HuH-7.5 (cell line): ENCODE measurements around the gene COPG1.
"Not testable (repeated sequence)": the region's sequence is repeated elsewhere in the genome, so short reads cannot be mapped to it uniquely, and the experiment has no call there.

Experiments
- DNase-seq: peaks from one replicate; pipeline ENCODE4 v3.0.0; 2011; ENCODE audit warnings: low spot score

Gene COPG1

DNA sequence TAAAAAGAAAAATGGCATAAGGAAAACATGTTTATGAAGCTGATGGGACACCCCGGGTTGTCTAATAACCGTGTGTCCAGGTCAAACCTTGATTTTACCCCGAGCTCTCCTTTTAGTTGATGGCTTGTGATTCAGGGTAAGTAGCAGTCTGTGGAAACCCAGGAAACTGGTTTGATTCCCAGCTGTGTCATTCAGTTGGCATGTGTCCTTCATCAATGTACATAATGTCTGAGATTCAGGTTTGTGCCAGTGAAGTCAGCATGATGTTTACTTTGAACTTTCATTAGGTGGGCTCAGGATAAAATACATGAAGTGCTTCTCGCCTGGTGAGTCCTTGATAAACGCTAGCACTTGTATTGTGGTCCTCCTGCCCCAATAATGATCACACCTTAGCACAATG, 4.3 kb upstream of the COPG1 start:
- DNase-seq = no peak

DNA sequence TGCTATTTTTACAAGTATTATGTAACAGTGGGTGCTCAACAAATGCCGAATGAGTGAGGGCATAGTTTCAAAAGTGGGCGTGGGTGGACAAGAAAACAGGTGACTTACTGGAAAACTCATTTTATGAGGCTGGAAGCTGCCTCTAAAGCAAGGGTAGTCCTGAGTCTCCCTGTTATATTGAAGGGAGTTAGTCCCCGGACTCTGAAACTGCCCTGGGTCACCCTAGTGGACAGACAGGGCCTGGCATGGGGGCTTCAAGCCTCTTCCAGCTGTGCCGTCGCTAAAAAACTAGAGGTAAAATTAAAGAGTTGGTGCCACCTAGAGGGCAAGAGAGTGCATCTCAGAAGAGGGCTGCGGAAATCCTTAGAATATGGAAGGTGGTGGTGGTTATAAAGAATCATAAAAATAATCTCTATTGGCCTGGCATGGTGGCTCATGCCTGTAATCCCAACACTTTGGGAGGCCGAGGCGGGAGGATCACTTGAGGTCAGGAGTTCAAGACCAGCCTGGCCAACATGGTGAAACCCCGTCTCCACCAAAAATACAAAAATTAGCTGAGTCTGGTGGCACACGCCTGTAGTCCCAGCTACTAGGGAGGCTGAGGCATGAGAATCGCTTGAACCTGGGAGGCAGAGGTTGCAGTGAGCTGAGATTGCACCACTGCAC, 3.6 kb upstream of the COPG1 start:
- DNase-seq = peak; percentile 85

DNA sequence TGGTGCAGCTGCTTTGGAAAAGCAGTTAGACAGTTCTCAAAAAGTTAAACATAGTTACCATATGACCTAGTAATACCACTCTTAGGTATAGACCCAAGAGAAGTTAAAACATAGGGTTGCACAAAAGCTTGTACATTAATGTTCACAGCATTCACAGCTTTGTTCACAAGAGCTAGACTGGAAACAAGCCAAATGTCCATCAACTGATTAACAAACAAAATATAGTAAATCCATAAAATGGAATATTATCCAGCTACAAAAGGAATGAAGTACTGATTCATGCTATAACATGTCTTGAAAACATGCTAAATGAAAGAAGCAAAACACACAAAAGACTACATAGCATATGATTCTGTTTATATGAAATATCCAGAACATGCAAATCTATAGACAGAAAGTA, 2.8 kb upstream of the COPG1 start:
- DNase-seq = no peak

DNA sequence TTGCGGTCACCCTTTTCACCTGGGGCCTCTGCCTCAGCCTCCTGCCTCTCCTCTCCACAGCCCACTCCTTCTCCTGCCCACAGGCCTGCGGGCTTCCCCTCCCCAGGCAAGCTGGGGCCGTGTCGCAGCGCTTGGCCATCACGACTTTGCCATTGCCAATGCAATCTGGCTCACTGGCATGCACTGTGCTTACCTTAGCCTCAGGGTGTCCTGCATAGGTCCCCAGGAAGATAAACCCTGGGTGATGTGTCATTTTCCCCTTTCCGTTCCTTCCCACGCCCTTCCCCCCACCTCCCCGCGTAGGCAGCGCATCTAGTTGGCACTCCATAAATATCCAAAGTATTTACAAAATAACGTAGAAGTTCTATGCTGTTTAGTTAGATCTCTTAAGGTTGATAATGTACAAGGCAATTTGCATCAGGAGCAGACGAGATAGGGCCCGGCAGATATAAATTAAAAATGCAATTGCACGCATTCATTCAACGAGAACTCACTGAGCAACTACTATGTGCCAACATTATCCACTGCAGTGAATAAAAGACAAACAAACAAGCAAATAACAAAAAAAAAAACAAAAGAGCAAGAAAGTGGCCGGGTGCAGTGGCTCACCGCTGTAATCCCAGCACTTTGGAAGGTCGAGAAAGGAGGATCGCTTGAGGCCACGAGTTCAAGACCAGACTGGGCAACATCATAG, 973 bp upstream of the COPG1 start:
- DNase-seq = no peak

DNA sequence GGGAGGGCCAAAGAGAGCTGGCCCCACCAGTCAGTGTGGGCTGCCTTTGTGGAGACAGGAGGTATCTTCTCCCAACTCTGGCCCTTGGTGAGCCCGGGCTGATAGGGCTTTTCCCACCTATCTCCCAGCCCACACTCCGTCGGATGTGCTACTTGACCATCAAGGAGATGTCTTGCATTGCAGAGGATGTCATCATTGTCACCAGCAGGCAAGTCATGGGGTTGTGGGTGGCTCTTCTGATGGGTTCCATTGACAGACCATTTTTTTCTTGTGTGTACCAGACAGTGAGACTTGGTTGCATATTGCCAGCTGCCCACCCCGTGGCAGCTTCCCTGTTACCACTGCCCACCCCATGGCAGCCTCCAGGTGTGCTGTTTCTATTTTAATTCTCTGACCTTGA, 3.3 kb downstream of the COPG1 start:
- DNase-seq = no peak

DNA sequence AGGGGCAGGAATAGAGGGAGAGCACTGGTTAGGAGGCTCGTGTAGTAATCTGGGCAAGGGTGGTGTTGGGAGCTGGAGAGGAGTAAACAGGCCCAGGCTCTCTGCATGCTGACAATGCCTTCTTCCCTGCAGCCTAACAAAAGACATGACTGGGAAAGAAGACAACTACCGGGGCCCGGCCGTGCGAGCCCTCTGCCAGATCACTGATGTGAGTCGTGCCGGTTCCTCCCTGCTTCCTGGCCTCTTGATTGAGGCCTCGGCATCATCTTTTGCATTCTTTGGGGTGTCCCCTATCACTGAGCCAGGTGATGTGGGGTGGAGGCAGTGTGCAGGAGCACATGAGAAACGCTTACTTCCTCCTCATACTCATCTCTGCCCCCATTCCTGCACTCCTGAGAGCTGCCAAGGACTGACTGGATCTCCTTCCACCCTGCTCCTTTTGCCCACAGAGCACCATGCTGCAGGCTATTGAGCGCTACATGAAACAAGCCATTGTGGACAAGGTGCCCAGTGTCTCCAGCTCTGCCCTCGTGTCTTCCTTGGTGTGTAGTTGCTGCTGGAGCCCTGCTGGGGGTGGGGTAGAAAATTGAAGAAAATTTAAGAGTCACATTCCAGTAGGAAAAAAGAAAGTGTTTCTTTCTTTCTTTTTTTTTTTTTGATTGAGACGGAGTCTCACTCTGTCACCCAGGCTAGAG, 5.3 kb downstream of the COPG1 start:
- DNase-seq = no peak

DNA sequence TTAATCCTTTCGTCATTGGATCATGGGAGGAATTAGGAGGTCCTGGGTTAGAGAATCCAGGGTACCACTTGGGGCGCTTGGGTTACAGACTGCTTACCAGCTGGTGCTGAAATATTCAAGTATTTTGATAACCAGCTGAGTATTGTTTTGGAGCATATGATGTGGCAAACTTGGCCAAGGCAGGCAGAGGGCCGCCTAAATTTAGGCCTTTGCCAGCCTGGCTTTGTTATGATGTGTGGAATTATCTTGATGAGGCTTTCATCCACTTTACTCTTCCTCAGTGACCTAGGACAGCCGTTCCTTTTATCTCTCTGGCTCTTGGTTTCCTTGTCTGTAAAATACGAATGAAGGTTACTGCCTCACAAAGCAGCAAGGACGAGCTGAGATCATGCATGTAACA, 6.9 kb downstream of the COPG1 start:
- DNase-seq = no peak

DNA sequence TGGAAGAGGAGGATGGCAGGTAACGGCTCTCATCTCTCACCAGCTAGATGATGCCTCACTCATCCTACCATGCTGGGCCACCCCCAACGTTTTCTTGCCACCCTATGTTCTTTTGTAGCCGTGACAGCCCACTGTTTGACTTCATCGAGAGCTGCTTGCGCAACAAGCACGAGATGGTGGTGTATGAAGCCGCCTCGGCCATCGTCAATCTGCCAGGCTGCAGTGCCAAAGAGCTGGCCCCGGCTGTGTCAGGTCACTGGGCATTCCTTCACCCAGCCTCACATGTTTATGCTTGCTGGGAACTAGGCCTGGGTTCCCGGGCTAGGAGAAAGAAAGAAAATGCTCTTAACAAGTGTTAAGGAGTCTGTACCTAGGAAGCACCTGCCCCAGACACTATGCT, 8.2 kb downstream of the COPG1 start:
- DNase-seq = no peak

DNA sequence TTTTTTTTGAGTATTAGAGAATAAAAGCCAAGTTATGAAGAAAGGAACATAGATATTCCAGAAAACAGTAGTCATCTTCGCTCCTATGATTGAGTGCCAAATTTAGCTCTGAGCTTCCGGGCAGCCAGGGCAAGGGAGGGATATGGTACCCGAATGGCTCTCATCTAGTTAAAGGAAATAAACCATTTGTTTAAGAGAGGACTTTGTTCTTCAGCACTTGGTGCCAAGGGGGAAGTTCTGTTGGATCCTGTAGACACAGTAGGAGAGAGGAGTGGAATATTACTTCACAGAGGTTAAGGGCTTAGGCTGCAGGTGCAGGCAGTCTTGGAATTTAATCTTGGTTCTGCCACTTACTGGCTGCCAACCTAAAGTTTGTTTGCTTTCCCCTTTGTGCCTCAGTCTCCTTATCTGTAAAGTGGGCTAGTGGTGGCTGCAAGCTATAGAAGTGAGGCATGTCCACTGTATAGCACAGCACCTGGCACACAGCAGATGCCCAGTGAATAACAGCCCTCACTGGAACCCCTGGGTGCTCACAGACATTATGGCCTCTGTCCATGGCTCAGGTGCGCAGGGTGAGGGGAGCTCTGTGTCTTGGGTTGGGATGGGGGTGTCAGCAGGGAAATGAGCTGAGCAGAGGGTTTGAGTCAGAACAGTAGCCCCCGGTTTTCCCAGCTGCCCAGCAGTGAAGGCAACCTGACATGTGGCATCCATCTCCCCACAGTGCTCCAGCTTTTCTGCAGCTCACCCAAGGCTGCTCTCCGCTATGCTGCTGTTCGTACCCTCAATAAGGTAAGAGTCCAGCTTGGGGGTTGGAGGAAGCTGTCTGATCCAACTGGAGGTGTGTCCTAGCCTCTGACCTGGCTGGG, 10.4 kb downstream of the COPG1 start:
- DNase-seq = no peak

DNA sequence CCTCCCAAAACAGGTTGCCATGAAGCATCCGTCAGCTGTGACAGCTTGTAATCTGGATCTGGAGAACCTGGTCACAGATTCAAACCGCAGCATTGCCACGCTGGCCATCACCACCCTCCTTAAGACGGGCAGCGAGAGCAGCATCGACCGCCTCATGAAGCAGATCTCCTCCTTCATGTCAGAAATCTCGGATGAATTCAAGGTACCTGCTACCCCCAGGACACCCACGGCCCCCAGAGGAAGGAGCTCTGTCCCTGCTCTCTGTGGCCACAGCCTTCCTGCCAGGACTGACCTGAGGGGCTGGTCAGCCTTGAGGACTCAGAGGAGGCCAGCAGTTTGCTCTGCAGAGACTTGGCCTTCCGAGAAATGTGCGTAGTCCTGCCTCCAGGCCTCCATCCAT, 11.2 kb downstream of the COPG1 start:
- no peak for DNase-seq

DNA sequence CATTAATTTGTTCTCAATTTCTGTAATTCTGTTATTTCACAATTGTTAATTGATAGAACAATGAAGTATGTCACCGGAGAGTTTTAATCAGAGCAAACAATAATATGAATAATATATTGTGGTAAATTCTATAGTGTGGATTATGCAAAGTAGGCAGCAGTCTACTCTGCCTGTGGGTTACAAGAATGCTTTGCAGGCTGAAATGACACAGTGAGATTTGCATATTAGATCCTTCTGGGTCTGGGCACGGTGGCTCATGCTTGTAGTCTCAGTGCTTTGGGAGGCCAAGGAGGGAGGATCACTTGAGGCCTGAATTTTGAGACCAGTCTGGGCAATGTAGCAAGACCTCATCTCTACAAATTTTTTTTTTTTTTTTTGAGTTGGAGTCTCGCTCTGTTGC, 12.5 kb downstream of the COPG1 start:
- no peak for DNase-seq

DNA sequence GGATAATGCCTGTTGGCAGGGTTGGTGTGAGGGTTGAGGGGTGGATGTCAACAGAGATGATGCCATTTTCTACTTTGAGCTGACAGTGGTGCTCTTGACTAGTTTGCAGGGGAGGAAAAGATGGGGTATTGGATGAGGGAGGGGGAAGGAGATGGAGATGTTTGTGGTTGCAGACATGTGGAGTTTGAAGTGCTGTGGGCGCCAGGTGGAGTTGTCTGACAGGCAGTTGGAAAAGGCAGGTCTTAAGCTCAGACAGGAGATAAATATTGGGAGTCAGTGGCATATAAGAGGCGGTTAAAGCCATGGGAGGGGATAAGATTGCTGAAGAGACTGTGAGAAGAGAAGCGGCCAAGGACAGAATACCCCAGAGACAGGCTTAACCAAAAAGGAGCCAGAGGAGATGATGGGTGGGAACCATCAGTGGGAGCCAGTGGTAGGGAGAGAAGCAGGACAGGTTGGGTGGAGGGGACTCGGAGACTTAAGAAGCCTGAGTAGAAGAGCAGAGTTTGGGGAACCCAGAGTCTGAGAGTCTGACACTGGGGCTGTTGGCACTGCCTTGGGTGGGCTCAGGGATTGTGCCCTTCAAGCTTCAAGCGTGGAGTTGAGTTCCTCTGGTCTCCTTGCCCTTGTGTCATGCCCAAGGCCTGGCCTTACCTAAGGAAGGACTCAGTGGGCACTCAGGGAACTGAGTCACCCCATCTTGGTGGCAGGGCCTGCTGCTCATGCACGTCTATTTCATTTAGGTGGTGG, 13.9 kb downstream of the COPG1 start:
- no peak for DNase-seq

DNA sequence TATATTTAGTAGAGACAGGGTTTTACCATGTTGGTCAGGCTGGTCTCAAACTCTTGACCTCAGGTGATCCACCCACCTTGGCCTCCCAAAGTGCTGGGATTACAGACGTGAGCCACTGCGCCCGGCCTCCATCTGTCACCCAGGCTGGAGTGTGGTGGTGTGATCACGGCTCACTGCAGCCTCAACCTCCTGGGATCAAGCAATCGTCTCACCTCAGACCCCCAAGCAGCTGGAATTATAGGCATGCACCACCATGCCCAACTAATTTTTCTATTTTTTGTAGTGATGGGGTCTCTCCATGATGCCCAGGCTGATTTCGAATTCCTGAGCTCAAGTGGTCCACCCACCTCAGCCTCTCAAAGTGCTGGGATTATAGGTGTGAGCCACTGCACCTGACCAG, 15.6 kb downstream of the COPG1 start:
- not testable (repeated sequence) for DNase-seq

DNA sequence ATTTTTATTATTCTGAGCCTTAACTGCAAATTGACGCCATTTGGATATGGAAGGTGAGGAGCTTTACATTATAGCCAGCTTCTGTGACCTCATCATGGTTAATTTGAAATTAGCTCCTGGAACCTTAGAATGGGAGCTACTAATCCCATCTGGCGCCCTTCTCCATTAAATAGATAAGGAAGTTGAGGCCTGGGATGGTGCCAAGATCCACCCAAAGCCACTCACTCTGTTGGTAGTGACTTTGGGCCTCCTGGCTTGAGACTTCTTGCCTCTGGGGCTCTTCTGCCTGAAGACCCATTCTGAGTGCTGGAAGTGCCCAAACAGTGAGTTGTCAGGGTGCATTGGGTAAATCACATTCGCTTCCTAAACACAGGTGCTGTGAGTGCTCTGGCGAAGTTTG, 17.2 kb downstream of the COPG1 start:
- no peak for DNase-seq

DNA sequence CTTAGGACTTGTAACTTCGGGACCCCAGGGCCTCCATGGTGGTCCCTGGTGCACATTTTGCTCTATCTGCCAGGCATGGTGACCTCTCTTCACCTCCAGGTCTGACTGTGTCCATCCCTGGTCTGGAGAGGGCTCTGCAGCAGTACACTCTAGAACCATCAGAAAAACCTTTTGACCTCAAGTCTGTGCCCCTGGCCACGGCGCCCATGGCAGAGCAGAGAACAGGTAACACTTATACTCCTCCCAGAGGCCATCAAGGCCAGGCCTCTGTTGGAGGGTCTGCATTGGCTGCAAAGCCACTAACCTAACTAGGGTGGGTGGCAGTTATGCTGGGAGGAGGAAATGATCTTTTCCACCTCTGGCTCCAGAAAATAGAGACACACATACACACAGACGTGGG, 19.0 kb downstream of the COPG1 start:
- DNase-seq = no peak

DNA sequence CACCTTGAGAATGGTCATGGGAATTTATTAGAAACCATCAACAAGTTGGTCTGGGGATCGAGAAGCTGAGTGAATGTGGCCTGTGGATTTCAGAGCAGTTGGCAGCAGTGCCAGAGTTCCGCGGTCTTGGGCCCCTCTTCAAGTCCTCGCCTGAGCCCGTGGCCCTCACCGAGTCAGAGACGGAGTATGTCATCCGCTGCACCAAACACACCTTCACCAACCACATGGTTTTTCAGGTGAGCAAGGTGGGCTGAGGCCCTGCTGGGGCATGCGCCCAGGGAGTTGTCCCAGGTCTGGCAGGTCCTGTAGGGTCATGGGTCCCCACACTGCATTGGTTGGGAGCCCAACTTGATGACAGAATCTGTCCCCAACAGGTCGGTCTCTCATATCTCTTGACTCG, 22.3 kb downstream of the COPG1 start:
- no peak for DNase-seq

DNA sequence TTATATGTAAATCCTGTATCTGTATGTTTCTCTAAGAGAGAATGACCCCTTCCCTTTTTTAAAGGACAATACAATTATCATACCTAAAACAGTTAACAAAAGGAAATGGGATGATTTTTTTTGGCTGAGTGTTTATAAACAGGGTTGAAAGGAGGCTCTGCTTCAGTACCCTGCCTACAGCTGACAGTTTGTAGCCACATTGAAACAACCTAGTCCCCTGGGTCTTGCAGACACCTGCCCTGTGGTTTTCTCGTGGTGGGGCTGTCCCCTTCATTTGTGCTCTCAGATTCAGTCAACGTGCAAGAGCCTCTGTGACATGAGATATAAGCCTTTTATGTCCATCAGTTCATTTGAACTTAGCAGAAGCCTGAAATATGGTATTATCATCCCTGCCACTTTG, 27.0 kb downstream of the COPG1 start:
- no peak for DNase-seq

DNA sequence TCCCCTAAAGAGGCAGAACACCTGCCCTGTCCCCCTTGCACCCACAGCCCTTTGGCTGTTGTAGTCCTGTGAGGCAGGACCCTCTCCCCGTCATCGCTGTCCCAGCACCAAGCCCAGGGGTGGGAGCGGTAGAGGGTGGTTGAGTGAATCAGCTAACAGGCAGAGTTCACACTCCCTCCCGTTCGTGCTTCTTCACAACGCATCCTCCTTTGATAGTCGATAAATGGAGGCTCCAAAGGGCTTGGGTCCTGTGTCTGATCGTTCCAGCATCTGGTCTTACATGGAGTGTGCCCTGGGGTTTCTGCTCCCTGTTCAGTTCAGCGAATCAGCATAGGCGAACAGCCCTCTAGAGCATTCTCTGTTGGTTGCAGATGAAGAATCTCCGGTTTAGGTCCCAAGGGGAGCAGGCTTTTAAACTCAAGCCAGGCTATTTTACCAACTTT, 28.4 kb downstream of the COPG1 start:
- no peak for DNase-seq

DNA sequence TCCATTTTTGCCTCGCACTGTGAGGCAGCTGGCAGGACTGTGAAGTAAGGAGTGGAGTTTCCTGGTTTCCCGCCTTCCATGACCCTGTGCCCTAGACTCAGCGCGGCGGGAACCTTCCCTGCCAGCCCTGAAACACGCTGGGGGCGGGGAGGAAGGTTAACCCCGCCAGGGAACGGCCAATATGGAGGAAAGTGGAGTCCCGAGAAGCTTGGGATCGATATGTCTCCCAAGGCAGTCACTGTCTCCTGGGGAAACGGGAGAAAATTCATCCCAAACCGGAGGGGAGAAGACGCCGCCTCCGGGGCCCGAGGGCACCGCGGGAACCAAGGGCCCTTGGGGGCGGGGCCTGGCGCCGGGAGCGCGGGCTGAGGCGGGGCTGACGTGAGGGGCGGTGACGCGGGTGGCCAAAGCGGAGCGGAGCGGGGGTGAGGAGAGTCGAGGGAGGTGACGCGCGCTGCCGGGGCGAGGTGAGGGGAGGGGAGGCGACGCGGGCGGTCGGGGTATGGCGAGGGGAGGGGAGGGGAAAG, 29.1 kb downstream of the COPG1 start, which contains the start of gene HMCES:
Gene HMCES, plus strand, starts transcription at position 432 of the 527 bp plus-strand sequence. CDS start 863 bp downstream, outside the sequence.
- DNase-seq = peak; percentile 89

DNA sequence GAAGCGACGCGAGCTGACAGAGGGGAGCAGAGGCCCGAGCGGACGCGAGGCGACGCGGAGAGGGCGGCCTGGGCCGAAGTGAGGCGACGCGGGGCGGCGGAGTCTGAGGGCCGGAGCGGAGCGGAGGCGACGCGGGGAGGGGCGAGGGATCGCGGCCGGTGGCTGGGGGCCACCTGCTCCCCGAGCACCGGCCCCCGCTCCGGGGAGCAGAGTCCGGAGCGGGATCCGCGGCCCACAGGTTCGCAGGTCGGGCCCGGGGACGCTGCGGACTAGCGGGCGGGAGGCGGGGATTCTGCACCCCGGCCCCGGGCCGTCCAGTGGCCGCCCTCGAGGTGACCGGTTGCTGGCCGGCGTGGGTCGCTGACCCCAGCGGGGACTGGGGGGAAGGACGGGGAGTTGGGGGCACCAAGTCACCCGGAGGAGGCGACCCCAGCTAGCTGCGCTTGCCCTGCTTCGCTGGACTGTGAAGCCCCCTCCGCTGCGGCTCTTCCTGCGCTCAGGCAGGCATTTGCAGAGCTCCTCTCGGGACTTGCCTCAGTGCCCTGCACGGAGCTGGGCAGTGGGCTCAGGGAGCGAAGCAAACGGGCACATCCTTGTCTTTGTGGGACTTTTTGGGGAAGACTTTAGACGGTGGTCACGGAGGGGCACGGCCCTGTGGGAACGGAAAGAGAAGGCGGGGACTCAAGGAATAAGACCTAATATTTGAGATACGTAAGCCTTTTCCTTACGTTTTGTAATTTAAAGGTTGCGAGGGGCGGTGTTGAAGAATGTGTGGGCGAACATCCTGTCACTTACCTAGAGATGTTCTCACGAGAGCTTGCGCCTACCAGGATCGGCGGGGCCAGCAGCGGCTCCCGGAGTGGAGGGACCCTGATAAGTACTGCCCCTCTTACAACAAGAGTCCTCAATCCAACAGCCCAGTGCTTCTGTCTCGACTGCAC, 29.8 kb downstream of the COPG1 start:
- peak; percentile 37 for DNase-seq
